Measurements from ENCODE around the gene TMEM132E. TPM values are rescaled to one million over a fixed set of nuclear protein-coding genes. Genes with fewer than 3 reads are reported as not detected.
A peak's percentile ranks its signal among the peaks of the same experiment; 100 is the strongest.

The TMEM132E gene
- total and polyA plus RNA-seq, 2 of the 8 experiments (the other 6 are each of a cell fraction or from before 2014, with no cell fraction given): 0.45 to 0.60 TPM

- Histone ChIP-seq H2AFZ (ENCODE audit: low read length) (no peak overlapping the region), H2BK120ac (replicated peaks; ENCODE audit: low read depth, low read length) (no peak overlapping the region), H2BK5ac (ENCODE audit: low read depth, low read length) (no peak overlapping the region), H3K79me1 (ENCODE audit: low read depth, low read length) (no peaks in the 10 kb centered on the region), H3K14ac (ENCODE audit: insufficient read length) (no peak overlapping the region), H4K5ac (ENCODE audit: insufficient read length, low read depth, low read length) (no peak overlapping the region), H3K4me2 (ENCODE audit: insufficient read depth in 1 of 2, low read depth in 2 of 2, low read length in 2 of 2) (no peak overlapping the region), H2BK15ac (ENCODE audit: low read length) (no peak overlapping the region), H3K56ac (replicated peaks; ENCODE audit: insufficient read length, low read depth, low read length) (peak overlapping the region; percentile 73), H3K27me3 (replicated peaks in 1 of 4; ENCODE audit: control insufficient read depth in 3 of 4, extremely low read depth in 1 of 4, insufficient read depth in 3 of 4, low read length in 3 of 4) (peaks cover 0 to 10% (median 0%) of the 10 kb centered on the region in 4 experiments; a peak in 3 of 7 replicates), H4K91ac (replicated peaks; ENCODE audit: insufficient read length, low read length) (no peak overlapping the region), H3K36me3 (ENCODE audit: control insufficient read depth in 2 of 4, insufficient read depth in 4 of 4, low read length in 3 of 4) (no peaks in the 10 kb centered on the region), H3K79me2 (ENCODE audit: control insufficient read depth in 1 of 2, insufficient read depth in 2 of 2, low read length in 2 of 2) (no peaks in the 10 kb centered on the region; a peak in 1 of 4 replicates), H2BK20ac (ENCODE audit: low read length) (no peak overlapping the region), H3K18ac (ENCODE audit: extremely low read depth, low read length) (no peak overlapping the region), H3K4ac (replicated peaks; ENCODE audit: insufficient read length, low read depth, low read length) (no peak overlapping the region), H3K4me3 (ENCODE audit: extremely low read depth in 1 of 4, insufficient read depth in 2 of 4, low read depth in 3 of 4, low read length in 4 of 4) (no peak overlapping the region), H4K8ac (ENCODE audit: extremely low read depth, insufficient read depth, low read length) (no peak overlapping the region), H3K9me3 (ENCODE audit: insufficient read depth in 2 of 2, low read depth in 1 of 2, low read length in 1 of 2) (no peaks in the 10 kb centered on the region), H3K4me1 (replicated peaks in 1 of 4; ENCODE audit: control insufficient read depth in 3 of 4, insufficient read depth in 4 of 4, low read length in 3 of 4) (no peaks in the 10 kb centered on the region), H3K23ac (ENCODE audit: insufficient read length) (no peak overlapping the region), H2AK5ac (ENCODE audit: low read depth, low read length) (no peak overlapping the region), H2BK12ac (ENCODE audit: low read depth, low read length) (no peak overlapping the region), H3K27ac (ENCODE audit: low read depth, low read length) (no peak overlapping the region), H4K20me1 (replicated peaks in 1 of 2; ENCODE audit: control insufficient read depth in 1 of 2, insufficient read depth in 2 of 2, low read length in 2 of 2) (peaks cover 0 to 12% of the 10 kb centered on the region in 2 experiments), H3K23me2 (ENCODE audit: low read depth, low read length) (peaks cover 7% of the 10 kb centered on the region; the same call in 1 of the 2 replicates), H3K9ac (replicated peaks in 1 of 4; ENCODE audit: extremely low read depth in 1 of 4, low read depth in 3 of 4, low read length in 3 of 4) (no peak overlapping the region)
- FAIRE-seq: no peak
- no peak for DNase-seq (ENCODE audit: low read depth in 1 of 2, low spot score in 2 of 2)
- ChIA-PET POLR2A (ENCODE audit: partially characterized antibody) (no interaction called here), CTCF (ENCODE audit: partially characterized antibody) (interaction anchor here (0.9 to 8.4 kb wide), 9 partner anchors 10 to 77 kb away, joined by 3 to 102 read pairs (median 6); no protein-coding TSS in a partner anchor)
- WGBS, 2 experiments (ENCODE audit: extremely low coverage in 1 of 2, insufficient coverage in 1 of 2, insufficient read length in 1 of 2, insufficient replicate concordance in 2 of 2, low coverage in 1 of 2, low lambda C conversion rate in 2 of 2, missing lambda C conversion rate in 1 of 2): 79% methylated on average over 2 of the region's 2 CpGs; no CpG with 5 or more reads in 1 of the 2 experiments
Observed at GRCh38 chr17:34561328-34561727, 18.1 kb upstream of the TMEM132E start.

Data from H1 (cell line).